Skeletal muscle tissue (tissue), 4 donors: ENCODE results near the gene REEP5. TPM values are rescaled to one million over a fixed set of nuclear protein-coding genes. Genes with fewer than 3 reads are reported as not detected.
"Not testable (repeated sequence)": the region's sequence is repeated elsewhere in the genome, so short reads cannot be mapped to it uniquely, and the experiment has no call there.

Experiments used
- H3K27ac ChIP-seq: one replicate; pipeline ENCODE4 v1.7.0; 2013; ENCODE audit warnings: mild to moderate bottlenecking, low read depth, low read length, inconsistent platforms
- H3K27me3 ChIP-seq, 3 donors: one replicate each; pipeline ENCODE4 v1.7.0; 2013; ENCODE audit warnings: low read length in 3 of 3; ENCODE audit not compliant: control insufficient read depth in 3 of 3, insufficient read depth in 3 of 3
- H3K36me3 ChIP-seq, 3 donors: one replicate each; pipeline ENCODE4 v1.7.0; 2013; ENCODE audit warnings: low read length in 3 of 3; ENCODE audit not compliant: control insufficient read depth in 3 of 3, insufficient read depth in 3 of 3
- H3K4me1 ChIP-seq, 3 donors: one replicate each; pipeline ENCODE4 v1.7.0; 2013; ENCODE audit warnings: low read length in 3 of 3, mild to moderate bottlenecking in 3 of 3; ENCODE audit not compliant: control insufficient read depth in 3 of 3, insufficient read depth in 3 of 3
- H3K4me3 ChIP-seq, 3 donors: one replicate each; pipeline ENCODE4 v1.7.0; 2013; ENCODE audit warnings: low read length in 3 of 3
- H3K9ac ChIP-seq, 3 donors: one replicate each; pipeline ENCODE4 v1.7.0; 2013; ENCODE audit warnings: low read length in 3 of 3, mild to moderate bottlenecking in 3 of 3, moderate library complexity in 2 of 3, low read depth in 1 of 3
- H3K9me3 ChIP-seq, 3 donors: one replicate each; pipeline ENCODE4 v1.7.0; 2013; ENCODE audit warnings: low read length in 3 of 3; ENCODE audit not compliant: control insufficient read depth in 3 of 3
- total RNA-seq: library from RNA; depleted of rRNA; stranded (reverse); fragments of >200 nt; gene quantifications from one replicate; pipeline ENCODE4 v1.2.3, GENCODE V29; 2014
- donor health status: Osteomylitis.

REEP5 gene
- total RNA-seq, 1 donor from 2014 or later = 26.1 TPM

DNA sequence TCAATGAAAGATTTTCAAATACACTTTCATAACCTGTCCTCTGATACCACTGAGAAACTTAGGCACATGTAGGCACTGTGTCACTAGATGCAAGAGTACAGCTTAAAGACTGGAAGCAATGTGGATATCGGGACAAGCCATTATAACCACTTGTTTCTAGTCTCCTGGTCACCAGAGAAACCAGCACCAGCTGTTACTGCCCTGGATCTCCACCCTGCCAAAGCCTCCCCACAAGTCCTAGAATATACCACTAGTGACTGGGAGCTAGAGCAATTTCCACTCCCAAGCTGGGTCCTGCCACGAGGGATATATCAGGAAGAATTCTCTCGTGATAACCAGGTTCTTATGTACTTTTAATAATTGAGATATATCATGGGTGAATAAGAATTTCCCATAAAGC lies 19.5 kb downstream of the REEP5 start:
- H3K27me3 ChIP-seq = no peaks in the 10 kb centered on the region
- peaks cover 0 to 33% (median 20%) of the 10 kb centered on the region in 3 donors for H3K36me3 ChIP-seq
- H3K9me3 ChIP-seq = no peaks in the 10 kb centered on the region
- H3K27ac ChIP-seq = no peak overlapping the region
- no peak overlapping the region for H3K4me3 ChIP-seq
- no peak overlapping the region for H3K9ac ChIP-seq
- H3K4me1 ChIP-seq = peaks cover 5 to 15% (median 11%) of the 10 kb centered on the region in 3 donors

DNA sequence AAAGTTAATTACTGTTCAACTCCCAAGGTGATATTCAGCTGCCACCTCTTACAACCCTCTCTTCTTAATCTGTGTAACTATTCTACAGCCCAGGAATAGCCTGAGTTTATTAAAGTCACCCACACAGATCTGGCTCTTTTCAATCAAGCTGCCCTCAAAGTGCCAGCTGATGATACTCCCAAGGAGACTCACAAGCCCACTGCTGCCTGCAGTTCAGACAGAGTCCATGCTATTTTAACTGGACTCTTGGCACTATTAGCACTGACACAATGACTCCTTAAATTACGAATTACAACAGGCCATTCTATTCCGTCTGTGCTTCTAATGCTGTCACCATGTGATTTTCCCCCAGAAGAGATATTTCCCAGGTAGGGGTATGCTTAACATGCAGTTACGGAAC lies 26.3 kb downstream of the REEP5 start:
- Histone ChIP-seq H3K27me3 (no peaks in the 10 kb centered on the region), H3K9ac (no peak overlapping the region), H3K36me3 (peaks cover 0 to 23% (median 12%) of the 10 kb centered on the region in 3 donors), H3K4me1 (peaks cover 4 to 11% (median 8%) of the 10 kb centered on the region in 3 donors), H3K4me3 (no peak overlapping the region), H3K27ac (peak overlapping the region; percentile 7), H3K9me3 (no peaks in the 10 kb centered on the region)

DNA sequence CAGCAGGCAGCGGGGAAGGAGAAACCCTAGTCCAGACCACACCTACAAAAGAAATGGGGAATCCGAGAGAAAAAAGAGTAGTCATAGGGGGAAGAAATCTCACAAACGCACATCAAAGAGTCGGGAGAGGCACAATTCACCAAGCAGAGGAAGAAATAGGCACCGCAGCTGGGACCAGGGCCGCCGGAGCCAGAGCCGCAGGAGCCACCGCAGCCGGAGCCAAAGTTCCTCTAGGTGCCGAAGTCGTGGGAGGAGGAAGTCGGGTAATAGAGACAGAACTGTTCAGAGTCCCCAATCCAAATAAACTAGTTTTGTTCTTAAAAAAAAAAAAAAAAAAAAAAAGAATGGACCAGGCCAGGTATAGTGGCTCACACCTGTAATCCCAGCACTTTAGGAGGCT lies 29.3 kb downstream of the REEP5 start:
- H3K4me1 ChIP-seq = peaks cover 4 to 11% (median 8%) of the 10 kb centered on the region in 3 donors
- H3K36me3 ChIP-seq = peaks cover 0 to 11% (median 11%) of the 10 kb centered on the region in 3 donors
- no peak overlapping the region for H3K4me3 ChIP-seq
- H3K9ac ChIP-seq = no peak overlapping the region
- H3K9me3 ChIP-seq = no peaks in the 10 kb centered on the region
- H3K27ac ChIP-seq = no peak overlapping the region
- no peaks in the 10 kb centered on the region for H3K27me3 ChIP-seq

DNA sequence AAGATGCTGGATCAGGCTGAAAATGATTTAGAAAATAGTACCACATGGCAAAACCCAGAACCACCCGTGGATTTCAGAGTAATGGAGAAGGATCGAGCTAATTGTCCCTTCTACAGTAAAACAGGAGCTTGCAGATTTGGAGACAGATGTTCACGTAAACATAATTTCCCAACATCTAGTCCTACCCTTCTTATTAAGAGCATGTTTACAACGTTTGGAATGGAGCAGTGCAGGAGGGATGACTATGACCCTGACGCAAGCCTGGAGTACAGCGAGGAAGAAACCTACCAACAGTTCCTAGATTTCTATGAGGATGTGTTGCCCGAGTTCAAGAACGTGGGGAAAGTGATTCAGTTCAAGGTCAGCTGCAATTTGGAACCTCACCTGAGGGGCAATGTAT lies 30.0 kb downstream of the REEP5 start:
- not testable (repeated sequence) for H3K27ac ChIP-seq, H3K9ac ChIP-seq, H3K27me3 ChIP-seq, H3K9me3 ChIP-seq, H3K4me3 ChIP-seq
- H3K4me1 ChIP-seq = peaks cover 4 to 11% (median 8%) of the 10 kb centered on the region in 3 donors
- peaks cover 0 to 17% (median 11%) of the 10 kb centered on the region in 3 donors for H3K36me3 ChIP-seq

DNA sequence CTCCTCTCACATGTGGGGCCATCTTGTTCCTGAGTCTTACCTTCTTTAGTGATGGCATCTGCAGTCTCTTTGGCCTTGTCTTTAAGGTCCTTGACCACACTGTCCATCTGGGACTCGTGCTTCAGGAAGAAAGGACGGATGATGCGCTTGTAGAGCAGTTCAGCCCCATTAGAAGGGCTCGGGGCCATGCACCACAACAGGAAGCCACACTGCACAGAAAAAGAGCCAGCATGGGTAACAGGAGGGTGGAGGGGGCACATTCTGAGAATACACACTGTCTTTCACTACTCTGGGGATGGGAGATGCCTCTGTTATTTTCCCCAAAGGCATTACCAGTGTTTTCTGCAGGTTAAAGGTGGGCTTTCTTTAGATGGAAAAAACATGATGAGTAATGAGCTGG lies 35.1 kb downstream of the REEP5 start:
- Histone ChIP-seq H3K4me1 (no peaks in the 10 kb centered on the region), H3K27me3 (no peaks in the 10 kb centered on the region), H3K36me3 (peaks cover 18 to 42% (median 34%) of the 10 kb centered on the region in 3 donors), H3K27ac (no peak overlapping the region), H3K4me3 (no peak overlapping the region), H3K9ac (no peak overlapping the region), H3K9me3 (no peaks in the 10 kb centered on the region)

DNA sequence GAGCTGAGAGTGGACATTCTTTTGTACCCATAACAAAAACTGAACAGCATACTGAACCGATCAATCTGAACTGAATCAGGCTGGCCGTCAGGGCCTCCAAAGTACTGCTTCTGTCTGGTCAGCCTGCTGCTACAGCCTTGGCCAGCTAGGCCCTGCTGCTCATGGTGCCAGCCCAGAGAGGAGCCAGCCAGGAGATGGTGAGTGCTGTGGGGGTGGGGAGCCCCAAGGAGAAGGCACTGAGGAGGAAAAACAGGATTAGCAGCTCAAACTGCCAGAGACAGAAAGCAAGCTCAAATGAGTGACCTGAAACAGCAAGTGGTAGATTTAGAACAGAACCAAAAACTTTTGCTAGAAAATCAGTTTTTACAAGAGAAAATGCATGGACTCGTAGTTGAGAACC lies 37.0 kb downstream of the REEP5 start:
- H3K4me1 ChIP-seq = no peaks in the 10 kb centered on the region
- H3K9me3 ChIP-seq = no peaks in the 10 kb centered on the region
- no peak overlapping the region for H3K27ac ChIP-seq

DNA sequence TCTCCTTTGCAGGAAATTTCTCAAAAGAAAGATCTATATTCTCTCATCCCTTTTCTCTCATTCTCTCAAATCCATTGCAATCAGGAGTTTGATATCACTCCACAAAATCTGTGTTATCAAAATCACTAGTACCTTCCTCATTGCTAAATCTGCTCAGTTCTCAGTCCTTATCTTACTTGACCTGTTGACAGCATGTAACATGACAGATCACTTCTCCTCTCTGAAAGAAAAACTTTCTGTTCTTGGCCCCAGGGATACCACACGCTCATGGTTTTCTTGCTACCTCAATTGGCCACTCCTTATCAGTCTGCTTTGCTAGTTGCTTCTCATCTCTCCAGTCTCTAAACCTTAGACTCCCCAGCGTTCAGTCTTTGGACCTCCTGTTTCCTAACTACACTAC lies 38.8 kb downstream of the REEP5 start:
- Histone ChIP-seq H3K36me3 (peaks cover 20 to 50% (median 43%) of the 10 kb centered on the region in 3 donors), H3K4me1 (peaks cover 0 to 2% (median 0%) of the 10 kb centered on the region in 3 donors), H3K27me3 (no peaks in the 10 kb centered on the region), H3K9me3 (no peaks in the 10 kb centered on the region), H3K27ac (no peak overlapping the region), H3K4me3 (no peak overlapping the region), H3K9ac (no peak overlapping the region)

More for the DNA sequence above, 37.0 kb downstream of the REEP5 start:
- no peaks in the 10 kb centered on the region for H3K27me3 ChIP-seq
- H3K36me3 ChIP-seq = peaks cover 18 to 50% (median 35%) of the 10 kb centered on the region in 3 donors
- H3K4me3 ChIP-seq = no peak overlapping the region
- no peak overlapping the region for H3K9ac ChIP-seq

DNA sequence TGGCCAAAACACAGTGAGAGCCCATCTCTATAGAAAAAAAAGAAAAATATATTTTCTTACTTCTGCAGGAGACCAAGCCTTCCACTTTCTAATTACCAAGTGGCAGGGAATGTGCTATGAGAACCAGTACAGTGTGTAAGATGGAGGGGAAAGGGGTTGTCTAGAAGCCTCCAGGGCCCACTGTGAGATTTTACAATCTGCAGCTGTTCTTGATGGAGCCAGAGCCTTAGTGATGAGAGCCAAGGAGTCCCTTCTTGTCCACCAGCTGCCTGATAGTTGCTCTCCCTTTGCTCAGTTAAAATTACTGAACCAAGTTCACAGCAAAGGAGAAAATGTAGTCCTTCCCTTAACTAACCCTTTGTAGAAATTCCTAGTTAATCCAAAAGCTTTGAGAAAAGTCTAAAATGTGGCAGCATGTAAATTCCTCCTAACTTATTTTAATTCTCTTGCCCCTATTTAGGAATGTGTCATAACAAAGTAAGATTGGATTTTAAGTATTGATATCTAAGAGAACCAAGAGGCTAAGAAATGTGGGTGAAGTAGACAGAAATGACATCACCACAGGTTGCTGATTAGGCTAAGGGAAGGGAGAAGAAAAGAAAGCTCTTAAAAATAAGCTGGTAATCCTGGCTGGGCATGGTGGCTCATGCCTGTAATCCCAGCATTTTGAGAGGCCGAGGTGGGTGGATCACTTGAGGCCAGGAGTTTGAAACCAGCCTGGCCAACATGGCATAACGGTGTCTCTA lies 41.6 kb downstream of the REEP5 start:
- H3K27ac ChIP-seq = no peak overlapping the region
- peaks cover 0 to 2% (median 0%) of the 10 kb centered on the region in 3 donors for H3K4me1 ChIP-seq
- H3K9me3 ChIP-seq = no peaks in the 10 kb centered on the region
- peaks cover 8 to 36% (median 28%) of the 10 kb centered on the region in 3 donors for H3K36me3 ChIP-seq
- H3K9ac ChIP-seq = no peak overlapping the region
- no peak overlapping the region for H3K4me3 ChIP-seq
- H3K27me3 ChIP-seq = no peaks in the 10 kb centered on the region

DNA sequence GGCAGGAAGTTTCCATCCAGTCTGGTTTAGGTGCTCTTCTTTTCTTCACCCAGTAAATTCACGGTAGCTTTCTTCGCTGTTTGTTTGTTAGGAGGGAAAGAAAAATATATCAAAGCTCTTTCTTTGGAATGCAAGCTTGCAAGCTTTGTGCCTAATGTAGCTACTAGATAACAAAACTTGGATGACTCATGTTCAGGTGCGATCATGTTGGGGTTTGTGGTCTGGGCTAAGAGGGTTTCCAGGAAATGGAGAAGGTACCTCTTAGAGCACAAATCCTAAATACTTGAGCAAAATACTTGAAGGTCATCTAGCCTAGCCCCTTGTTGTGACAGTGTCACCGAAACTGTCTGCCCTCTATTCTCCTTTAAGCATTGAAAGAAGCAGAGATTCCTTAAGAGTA lies 43.3 kb downstream of the REEP5 start:
- H3K36me3 ChIP-seq = peaks cover 2 to 25% (median 25%) of the 10 kb centered on the region in 3 donors
- no peaks in the 10 kb centered on the region for H3K27me3 ChIP-seq
- no peak overlapping the region for H3K4me3 ChIP-seq
- no peak overlapping the region for H3K27ac ChIP-seq
- H3K9me3 ChIP-seq = no peaks in the 10 kb centered on the region
- H3K9ac ChIP-seq = no peak overlapping the region
- peaks cover 0 to 2% (median 0%) of the 10 kb centered on the region in 3 donors for H3K4me1 ChIP-seq

DNA sequence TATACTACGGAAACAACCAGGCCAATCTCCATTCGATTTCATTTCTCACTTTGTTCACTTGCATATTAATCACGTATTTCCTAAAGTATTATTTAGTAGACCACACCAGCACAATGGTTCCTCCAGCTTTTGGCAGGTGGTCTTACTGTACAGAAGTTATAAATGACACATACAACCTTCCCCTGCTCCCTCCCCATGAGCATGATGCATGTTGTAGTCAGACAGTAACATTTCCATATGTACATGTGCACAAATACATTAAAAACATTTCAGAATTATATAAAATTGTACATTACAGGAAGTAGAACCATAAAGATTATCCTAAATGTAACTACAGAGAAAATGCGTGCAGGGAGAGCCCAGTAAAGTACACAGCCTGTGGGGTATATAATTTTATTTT lies 43.9 kb downstream of the REEP5 start:
- H3K27ac ChIP-seq = no peak overlapping the region
- H3K9me3 ChIP-seq = no peaks in the 10 kb centered on the region
- H3K36me3 ChIP-seq = peaks cover 2 to 25% (median 25%) of the 10 kb centered on the region in 3 donors
- H3K27me3 ChIP-seq = no peaks in the 10 kb centered on the region
- H3K4me3 ChIP-seq = no peak overlapping the region
- peaks cover 0 to 2% (median 0%) of the 10 kb centered on the region in 3 donors for H3K4me1 ChIP-seq
- no peak overlapping the region for H3K9ac ChIP-seq
